HG03025 (cell line): ENCODE results near the gene AOPEP.

ENCODE experiments used
- ATAC-seq: cut with Tn5 transposase; IDR thresholded peaks from one replicate; pipeline ENCODE4 v1.9.1; 2021; ENCODE audit warnings: mild to moderate bottlenecking, moderate library complexity; ENCODE audit not compliant: unreplicated experiment, low FRiP score

The AOPEP gene

GRCh38 chr9:94975480-94975879 lies 249.0 kb downstream of the AOPEP start:
- ATAC-seq: no peak

GRCh38 chr9:94976077-94976476 lies 249.6 kb downstream of the AOPEP start:
- no peak for ATAC-seq

GRCh38 chr9:94977416-94977815 lies 250.9 kb downstream of the AOPEP start:
- no peak for ATAC-seq

- ATAC-seq: no peak
Observed at GRCh38 chr9:94979904-94980507, 253.5 kb downstream of the AOPEP start.

GRCh38 chr9:94980947-94981722 lies 254.6 kb downstream of the AOPEP start:
- ATAC-seq: no peak

- no peak for ATAC-seq
Observed at GRCh38 chr9:94981723-94982090, 255.2 kb downstream of the AOPEP start.

- ATAC-seq: no peak
Observed at GRCh38 chr9:94982211-94982610, 255.7 kb downstream of the AOPEP start.

- no peak for ATAC-seq
Observed at GRCh38 chr9:94983552-94983951, 257.1 kb downstream of the AOPEP start.

- ATAC-seq: no peak
Observed at GRCh38 chr9:94984891-94985476, 258.5 kb downstream of the AOPEP start.

- no peak for ATAC-seq
Observed at GRCh38 chr9:94985649-94986048, 259.1 kb downstream of the AOPEP start.

- ATAC-seq: no peak
Observed at GRCh38 chr9:94987731-94988130, 261.2 kb downstream of the AOPEP start.

- ATAC-seq: no peak
Observed at GRCh38 chr9:94990897-94991561, 264.5 kb downstream of the AOPEP start.

GRCh38 chr9:94991961-94992907 lies 265.7 kb downstream of the AOPEP start:
- ATAC-seq: no peak

- ATAC-seq: no peak
Observed at GRCh38 chr9:94993160-94993820, 266.8 kb downstream of the AOPEP start.

GRCh38 chr9:94993821-94994165 lies 267.3 kb downstream of the AOPEP start:
- no peak for ATAC-seq

- ATAC-seq: no peak
Observed at GRCh38 chr9:94995048-94995693, 268.7 kb downstream of the AOPEP start.

- ATAC-seq: no peak
Observed at GRCh38 chr9:94996641-94997040, 270.1 kb downstream of the AOPEP start.

GRCh38 chr9:94997727-94998126 lies 271.2 kb downstream of the AOPEP start:
- no peak for ATAC-seq

GRCh38 chr9:94999832-95000231 lies 273.3 kb downstream of the AOPEP start:
- ATAC-seq: no peak
